ENCODE data around the gene BABAM2. TPM values are rescaled to one million over a fixed set of nuclear protein-coding genes. Genes with fewer than 3 reads are reported as not detected.

The BABAM2 gene
- total and polyA plus RNA-seq, 9 of the 15 experiments (the other 6 are each of a cell fraction or from before 2014, with no cell fraction given) = 10.9 to 37.4 (median 25.6) TPM

- no peak for TF ChIP-seq ZNF318 (IDR thresholded peaks at IDR 0.05; ENCODE audit: borderline replicate concordance in 1 of 2, low read depth in 1 of 2)
- TF ChIP-seq, protein P1, sequence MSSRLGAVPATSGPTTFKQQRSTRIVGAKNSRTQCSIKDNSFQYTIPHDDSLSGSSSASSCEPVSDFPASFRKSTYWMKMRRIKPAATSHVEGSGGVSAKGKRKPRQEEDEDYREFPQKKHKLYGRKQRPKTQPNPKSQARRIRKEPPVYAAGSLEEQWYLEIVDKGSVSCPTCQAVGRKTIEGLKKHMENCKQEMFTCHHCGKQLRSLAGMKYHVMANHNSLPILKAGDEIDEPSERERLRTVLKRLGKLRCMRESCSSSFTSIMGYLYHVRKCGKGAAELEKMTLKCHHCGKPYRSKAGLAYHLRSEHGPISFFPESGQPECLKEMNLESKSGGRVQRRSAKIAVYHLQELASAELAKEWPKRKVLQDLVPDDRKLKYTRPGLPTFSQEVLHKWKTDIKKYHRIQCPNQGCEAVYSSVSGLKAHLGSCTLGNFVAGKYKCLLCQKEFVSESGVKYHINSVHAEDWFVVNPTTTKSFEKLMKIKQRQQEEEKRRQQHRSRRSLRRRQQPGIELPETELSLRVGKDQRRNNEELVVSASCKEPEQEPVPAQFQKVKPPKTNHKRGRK (tag; IDR thresholded peaks at IDR 0.05) = no peak
- no peak for TF ChIP-seq HMG20B (CRISPR knock-in tag; IDR thresholded peaks at IDR 0.05)
- TF ChIP-seq NEUROD1 (IDR thresholded peaks at IDR 0.05; ENCODE audit: borderline replicate concordance, low read depth, low read length, partially characterized antibody) = no peak
- no peak for TF ChIP-seq FOXA1 (IDR thresholded peaks at IDR 0.05; ENCODE audit: borderline replicate concordance)
- TF ChIP-seq ARID3B (CRISPR knock-in tag; IDR thresholded peaks at IDR 0.05; ENCODE audit: borderline replicate concordance) = no peak
Observed at GRCh38 chr2:28239207-28239606, 348.7 kb downstream of the BABAM2 start (continued).
